HCT116 (cell line): ENCODE measurements around the gene ICAM2. TPM values are rescaled to one million over a fixed set of nuclear protein-coding genes. Genes with fewer than 3 reads are reported as not detected.

ENCODE experiments used
- ATAC-seq: fragments of 200-7000 bp; cut with Tn5 transposase; 2 replicates; pipeline ENCODE4 v1.9.1; 2020; ENCODE audit warnings: mild to moderate bottlenecking, moderate library complexity
- BruUV-seq: library from RNA; stranded (reverse); fragments of 400-500 nt; replicated peaks from 2 replicates; lab custom pipeline; 2021; lab: Mats Ljungman, UMichigan
- CTCF ChIA-PET: fragments of 300-600 bp; sonication (Branson Sonifier 250); formaldehyde crosslinking; loops from one replicate; lab custom pipeline; 2021; ENCODE audit warnings: antibody characterized with exemption; lab: Charles Lee
- POLR2A ChIA-PET: fragments of 300-600, 350-600 bp; sonication (Branson Sonifier 250); formaldehyde crosslinking; loops from one replicate; lab custom pipeline; 2021; ENCODE audit warnings: antibody characterized with exemption; lab: Charles Lee
- RAD21 ChIA-PET, 2 experiments: fragments of 300-600 bp; sonication (Branson Sonifier 250); formaldehyde crosslinking; loops; one replicate each; lab custom pipeline; 2023; ENCODE audit warnings: low total read pairs in 2 of 2; ENCODE audit not compliant: uncharacterized antibody in 2 of 2, unreplicated experiment in 2 of 2, low non-redundant PET in 1 of 2; lab: Charles Lee
- DNase-seq: peaks from one replicate; pipeline ENCODE4 v3.0.0-alpha.2; 2010; ENCODE audit warnings: low read depth, low spot score
- H2AFZ ChIP-seq: fragments of 200-600 bp; shearing (Covaris generic), sonication (generic); 2 replicates; pipeline ENCODE4 v1.6.1; 2017; ENCODE audit warnings: low read depth, mixed run types, mixed read lengths, antibody characterized with exemption, low read length; ENCODE audit not compliant: poor library complexity, severe bottlenecking
- H3K27ac ChIP-seq: 2 replicates; pipeline ENCODE4 v1.5.1; 2012; ENCODE audit warnings: low read depth, low read length
- H3K27me3 ChIP-seq: fragments of 200-600 bp; sonication (generic); 2 replicates; pipeline ENCODE4 v1.6.1; 2016; ENCODE audit warnings: mixed run types, low read length, mixed read lengths; ENCODE audit not compliant: insufficient read depth
- H3K36me3 ChIP-seq, 2 experiments: fragments of 200-500 bp in 1 of 2; fragments of 200-600 bp in 1 of 2; sonication (Bioruptor generic) in 1 of 2; sonication (generic) in 1 of 2; 2 replicates each; pipeline versions ENCODE4 v1.5.1 to v1.6.1; 2014 to 2016; ENCODE audit warnings: low read length in 2 of 2, inconsistent platforms in 1 of 2, mixed read lengths in 1 of 2, mixed run types in 1 of 2; ENCODE audit not compliant: insufficient read depth in 2 of 2, control insufficient read depth in 1 of 2
- H3K4me1 ChIP-seq, 2 experiments: fragments of 200-600 bp in 1 of 2; sonication (generic) in 1 of 2; 2 replicates each; pipeline versions ENCODE4 v1.5.1 to v1.6.1; 2012 to 2017; ENCODE audit warnings: low read length in 2 of 2, inconsistent platforms in 1 of 2, mild to moderate bottlenecking in 1 of 2, mixed read lengths in 1 of 2, mixed run types in 1 of 2, moderate library complexity in 1 of 2; ENCODE audit not compliant: insufficient read depth in 2 of 2, control insufficient read depth in 1 of 2
- H3K4me2 ChIP-seq: fragments of 200-600 bp; sonication (generic); 2 replicates; pipeline ENCODE4 v1.6.1; 2017; ENCODE audit warnings: mixed run types, low read length, mixed read lengths
- H3K4me3 ChIP-seq, 2 experiments: fragments of 200-600 bp in 1 of 2; sonication (generic) in 1 of 2; replicated peaks in 1 of 2; 2 replicates each; pipeline ENCODE4 v1.5.1; 2011 to 2016; ENCODE audit warnings: low read length in 2 of 2, control low read depth in 1 of 2, low read depth in 1 of 2, mild to moderate bottlenecking in 1 of 2, mixed read lengths in 1 of 2, mixed run types in 1 of 2
- H3K79me2 ChIP-seq: fragments of 200-600 bp; sonication (generic); 2 replicates; pipeline ENCODE4 v1.6.1; 2017; ENCODE audit warnings: mild to moderate bottlenecking, mixed run types, low read length, moderate library complexity, mixed read lengths; ENCODE audit not compliant: insufficient read depth
- H3K9ac ChIP-seq: fragments of 200-600 bp; sonication (generic); 2 replicates; pipeline ENCODE4 v1.6.1; 2016; ENCODE audit warnings: low read length, mixed read lengths
- H3K9me2 ChIP-seq: fragments of 200-600 bp; sonication (generic), shearing (Covaris generic); 2 replicates; pipeline ENCODE4 v1.6.1; 2017; ENCODE audit warnings: mixed run types, mild to moderate bottlenecking, moderate library complexity; ENCODE audit not compliant: insufficient read depth
- H3K9me3 ChIP-seq, 2 experiments: fragments of 200-500 bp in 1 of 2; fragments of 200-600 bp in 1 of 2; sonication (Bioruptor generic) in 1 of 2; sonication (generic) in 1 of 2; 2 replicates each; pipeline ENCODE4 v1.6.1; 2014 to 2017; ENCODE audit warnings: low read length in 2 of 2, mixed read lengths in 2 of 2, inconsistent platforms in 1 of 2, low read depth in 1 of 2, mild to moderate bottlenecking in 1 of 2, mixed run types in 1 of 2, moderate library complexity in 1 of 2; ENCODE audit not compliant: control insufficient read depth in 1 of 2, insufficient read depth in 1 of 2
- H4K20me1 ChIP-seq: fragments of 200-600 bp; sonication (generic), shearing (Covaris generic); 2 replicates; pipeline ENCODE4 v1.6.1; 2017; ENCODE audit warnings: mixed run types, mild to moderate bottlenecking, moderate library complexity; ENCODE audit not compliant: insufficient read depth
- EZH2 ChIP-seq: fragments of 200-600 bp; sonication (generic); IDR thresholded peaks from 2 replicates; pipeline ENCODE4 v1.6.1; 2017; ENCODE audit warnings: antibody characterized with exemption, mixed run types
- EZH2phosphoT487 ChIP-seq: fragments of 200-600 bp; IDR thresholded peaks from 2 replicates; pipeline ENCODE4 v1.6.1; 2018; ENCODE audit warnings: antibody characterized with exemption, borderline replicate concordance
- POLR2A ChIP-seq: IDR thresholded peaks from 2 replicates; pipeline ENCODE4 v1.7.0; 2011; ENCODE audit warnings: borderline replicate concordance; ENCODE audit not compliant: insufficient read depth, insufficient read length; ENCODE audit errors: extremely low read depth
- POLR2AphosphoS5 ChIP-seq: IDR thresholded peaks from 2 replicates; pipeline ENCODE4 v1.6.1; 2011; ENCODE audit warnings: mild to moderate bottlenecking, low read depth, low read length, moderate library complexity
- SIN3A ChIP-seq: IDR thresholded peaks from 2 replicates; pipeline ENCODE4 v1.6.1; 2012; ENCODE audit warnings: low read depth
- SP1 ChIP-seq: IDR thresholded peaks from 2 replicates; pipeline ENCODE4 v1.6.1; 2012; ENCODE audit warnings: low read depth
- SRF ChIP-seq: IDR thresholded peaks from 2 replicates; pipeline ENCODE4 v1.6.1; 2012; ENCODE audit warnings: low read depth
- YY1 ChIP-seq: IDR thresholded peaks from 2 replicates; pipeline ENCODE4 v1.6.1; 2011; ENCODE audit warnings: low read length, low read depth, moderate library complexity, mild to moderate bottlenecking; ENCODE audit not compliant: insufficient replicate concordance; ENCODE audit errors: extremely low read depth
- ZNF274 ChIP-seq: fragments of 200-500 bp; sonication (Bioruptor generic); IDR thresholded peaks from 2 replicates; pipeline ENCODE4 v1.6.1; 2014; ENCODE audit warnings: mild to moderate bottlenecking, low read depth, low read length, inconsistent platforms
- intact Hi-C: fragments of 100-400 bp; cut with micrococcal nuclease; formaldehyde crosslinking; loops from 2 replicates; pipeline ENCODE4 v1.10.0; 2022
- total RNA-seq: library from RNA; stranded (reverse); gene quantifications from one replicate; pipeline ENCODE4 v1.2.1, GENCODE V29; 2021; ENCODE audit not compliant: unreplicated experiment
- TF ChIP-seq, protein P1 (sequence below): IDR thresholded peaks from 2 replicates; pipeline ENCODE4 v1.6.1; 2012; ENCODE audit warnings: low read depth

Gene ICAM2
- total RNA-seq, 1 experiment from 2014 or later, result 0.61 TPM

DNA sequence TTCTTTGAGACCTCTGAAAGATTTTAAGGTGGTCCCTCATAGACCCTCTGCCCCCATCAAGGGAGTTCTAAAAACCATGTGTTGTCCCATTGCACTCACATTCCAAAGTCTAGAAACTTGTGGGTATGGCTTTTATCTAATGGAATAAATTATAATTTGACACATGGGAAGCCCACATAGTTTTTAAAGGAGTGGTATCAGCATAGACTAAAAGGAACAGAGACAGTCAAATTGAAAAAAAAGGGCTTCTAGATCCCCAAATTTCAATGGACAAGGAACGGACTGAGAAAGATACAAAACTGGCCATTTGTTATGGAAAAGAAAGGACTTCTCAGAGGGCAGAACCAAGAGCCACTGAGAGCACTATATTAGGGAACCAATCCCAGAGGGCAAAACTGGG is 48.7 kb upstream of the ICAM2 start:
- H3K36me3 ChIP-seq, result peaks cover 5 to 34% of the 10 kb centered on the region in 2 experiments; a peak in 2 of 4 replicates
- no peak overlapping the region for H3K9ac ChIP-seq
- intact Hi-C loops, result loop anchor here (10.0 kb wide), 1 partner anchor 216 kb away; no protein-coding TSS in a partner anchor
- DNase-seq, result no peak
- POLR2A ChIA-PET, result no interaction called here
- no TSS peak for BruUV-seq
- no peaks in the 10 kb centered on the region for H3K9me2 ChIP-seq
- peaks cover 11 to 13% of the 10 kb centered on the region in 2 experiments; a peak in 3 of 4 replicates for H3K9me3 ChIP-seq
- no peak overlapping the region for H3K4me3 ChIP-seq
- no peak overlapping the region for H2AFZ ChIP-seq
- no peak for TF ChIP-seq SIN3A
- TF ChIP-seq SRF, result no peak
- TF ChIP-seq YY1, result no peak
- TF ChIP-seq POLR2A, result no peak
- no peak for TF ChIP-seq POLR2AphosphoS5
- no peak for TF ChIP-seq EZH2
- TF ChIP-seq, protein P1, sequence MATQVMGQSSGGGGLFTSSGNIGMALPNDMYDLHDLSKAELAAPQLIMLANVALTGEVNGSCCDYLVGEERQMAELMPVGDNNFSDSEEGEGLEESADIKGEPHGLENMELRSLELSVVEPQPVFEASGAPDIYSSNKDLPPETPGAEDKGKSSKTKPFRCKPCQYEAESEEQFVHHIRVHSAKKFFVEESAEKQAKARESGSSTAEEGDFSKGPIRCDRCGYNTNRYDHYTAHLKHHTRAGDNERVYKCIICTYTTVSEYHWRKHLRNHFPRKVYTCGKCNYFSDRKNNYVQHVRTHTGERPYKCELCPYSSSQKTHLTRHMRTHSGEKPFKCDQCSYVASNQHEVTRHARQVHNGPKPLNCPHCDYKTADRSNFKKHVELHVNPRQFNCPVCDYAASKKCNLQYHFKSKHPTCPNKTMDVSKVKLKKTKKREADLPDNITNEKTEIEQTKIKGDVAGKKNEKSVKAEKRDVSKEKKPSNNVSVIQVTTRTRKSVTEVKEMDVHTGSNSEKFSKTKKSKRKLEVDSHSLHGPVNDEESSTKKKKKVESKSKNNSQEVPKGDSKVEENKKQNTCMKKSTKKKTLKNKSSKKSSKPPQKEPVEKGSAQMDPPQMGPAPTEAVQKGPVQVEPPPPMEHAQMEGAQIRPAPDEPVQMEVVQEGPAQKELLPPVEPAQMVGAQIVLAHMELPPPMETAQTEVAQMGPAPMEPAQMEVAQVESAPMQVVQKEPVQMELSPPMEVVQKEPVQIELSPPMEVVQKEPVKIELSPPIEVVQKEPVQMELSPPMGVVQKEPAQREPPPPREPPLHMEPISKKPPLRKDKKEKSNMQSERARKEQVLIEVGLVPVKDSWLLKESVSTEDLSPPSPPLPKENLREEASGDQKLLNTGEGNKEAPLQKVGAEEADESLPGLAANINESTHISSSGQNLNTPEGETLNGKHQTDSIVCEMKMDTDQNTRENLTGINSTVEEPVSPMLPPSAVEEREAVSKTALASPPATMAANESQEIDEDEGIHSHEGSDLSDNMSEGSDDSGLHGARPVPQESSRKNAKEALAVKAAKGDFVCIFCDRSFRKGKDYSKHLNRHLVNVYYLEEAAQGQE, result no peak
- TF ChIP-seq EZH2phosphoT487, result no peak
- TF ChIP-seq SP1, result no peak
- TF ChIP-seq ZNF274, result no peak
- TF ChIP-seq, all 23 proteins: peak for 0
- H3K4me2 ChIP-seq, result no peak overlapping the region
- H4K20me1 ChIP-seq, result no peaks in the 10 kb centered on the region
- CTCF ChIA-PET, result no interaction called here
- RAD21 ChIA-PET, result no interaction called here
- no peaks in the 10 kb centered on the region for H3K27me3 ChIP-seq
- no peak for ATAC-seq
- H3K27ac ChIP-seq, result no peak overlapping the region
- H3K4me1 ChIP-seq, result no peaks in the 10 kb centered on the region
- no peaks in the 10 kb centered on the region for H3K79me2 ChIP-seq
